H1 (cell line): ENCODE results near the gene PAK6. TPM values are rescaled to one million over a fixed set of nuclear protein-coding genes. Genes with fewer than 3 reads are reported as not detected.

Source experiments
- CTCF ChIA-PET: fragments of 300-600 bp; sonication (Branson Sonifier 250); formaldehyde crosslinking; loops from one replicate; lab custom pipeline; 2021; ENCODE audit not compliant: partially characterized antibody; lab: Charles Lee
- POLR2A ChIA-PET: fragments of 300-600 bp; sonication (Branson Sonifier 250); formaldehyde crosslinking; loops from one replicate; lab custom pipeline; 2021; ENCODE audit warnings: inconsistent platforms; ENCODE audit not compliant: partially characterized antibody; lab: Charles Lee
- DNase-seq, 2 experiments: peaks; one replicate each; pipeline versions ENCODE4 v3.0.0 to v3.0.0-alpha.2; 2010 to 2022; ENCODE audit warnings: low spot score in 2 of 2, low read depth in 1 of 2, mixed read lengths in 1 of 2
- FAIRE-seq: peaks from 2 replicates; lab custom pipeline; 2011; peaks lifted over from hg19 to GRCh38; lab: Jason Lieb, UNC
- H2AFZ ChIP-seq: 2 replicates; pipeline ENCODE4 v1.8.1; 2012; ENCODE audit warnings: low read length, inconsistent platforms
- H2AK5ac ChIP-seq: 2 replicates; pipeline ENCODE4 v1.6.1; 2013; ENCODE audit warnings: low read depth, low read length
- H2BK120ac ChIP-seq: replicated peaks from 2 replicates; pipeline ENCODE3; 2013; ENCODE audit warnings: low read depth, low read length, inconsistent platforms
- H2BK12ac ChIP-seq: 2 replicates; pipeline ENCODE4 v1.6.1; 2013; ENCODE audit warnings: low read depth, low read length
- H2BK15ac ChIP-seq: 2 replicates; pipeline ENCODE4 v1.6.1; 2013; ENCODE audit warnings: low read length
- H2BK20ac ChIP-seq: 2 replicates; pipeline ENCODE4 v1.6.1; 2013; ENCODE audit warnings: low read length
- H2BK5ac ChIP-seq: 2 replicates; pipeline ENCODE4 v1.6.1; 2013; ENCODE audit warnings: low read depth, low read length
- H3K14ac ChIP-seq: 2 replicates; pipeline ENCODE4 v1.6.1; 2013; ENCODE audit warnings: inconsistent platforms; ENCODE audit not compliant: insufficient read length
- H3K18ac ChIP-seq: 2 replicates; pipeline ENCODE4 v1.6.1; 2013; ENCODE audit warnings: low read length; ENCODE audit errors: extremely low read depth
- H3K23ac ChIP-seq: 2 replicates; pipeline ENCODE4 v1.6.1; 2013; ENCODE audit warnings: inconsistent platforms; ENCODE audit not compliant: insufficient read length
- H3K23me2 ChIP-seq: 2 replicates; pipeline ENCODE4 v1.6.1; 2013; ENCODE audit warnings: low read depth, low read length
- H3K27ac ChIP-seq: 2 replicates; pipeline ENCODE4 v1.6.1; 2011; ENCODE audit warnings: low read depth, low read length, inconsistent platforms
- H3K27me3 ChIP-seq, 4 experiments: replicated peaks in 1 of 4; 1 replicate in 1 of 4; 2 replicates in 3 of 4; pipeline versions ENCODE4 v1.6.1 to v1.8.1; 2011 to 2013; ENCODE audit warnings: low read length in 3 of 4, mild to moderate bottlenecking in 3 of 4, inconsistent platforms in 2 of 4, mixed read lengths in 2 of 4, moderate library complexity in 1 of 4; ENCODE audit not compliant: control insufficient read depth in 3 of 4, insufficient read depth in 3 of 4; ENCODE audit errors: extremely low read depth in 1 of 4
- H3K36me3 ChIP-seq, 4 experiments: 2 replicates each; pipeline versions ENCODE4 v1.6.1 to v1.8.1; 2011 to 2013; ENCODE audit warnings: mild to moderate bottlenecking in 4 of 4, low read length in 3 of 4, moderate library complexity in 2 of 4, control low read depth in 1 of 4, inconsistent platforms in 1 of 4; ENCODE audit not compliant: insufficient read depth in 4 of 4, control insufficient read depth in 2 of 4
- H3K4ac ChIP-seq: replicated peaks from 2 replicates; pipeline ENCODE3; 2013; ENCODE audit warnings: low read length, low read depth, mixed read lengths, inconsistent platforms; ENCODE audit not compliant: insufficient read length
- H3K4me1 ChIP-seq, 4 experiments: replicated peaks in 1 of 4; 1 replicate in 1 of 4; 2 replicates in 3 of 4; pipeline versions ENCODE4 v1.6.1 to v1.8.1; 2011 to 2013; ENCODE audit warnings: low read length in 3 of 4, inconsistent platforms in 2 of 4, mixed read lengths in 1 of 4; ENCODE audit not compliant: insufficient read depth in 4 of 4, control insufficient read depth in 3 of 4
- H3K4me2 ChIP-seq, 2 experiments: 2 replicates each; pipeline versions ENCODE4 v1.6.1 to v1.8.1; 2011 to 2013; ENCODE audit warnings: low read depth in 2 of 2, low read length in 2 of 2, control low read depth in 1 of 2, inconsistent platforms in 1 of 2, mild to moderate bottlenecking in 1 of 2; ENCODE audit not compliant: insufficient read depth in 1 of 2
- H3K4me3 ChIP-seq, 4 experiments: fragments of 200-600, 300-600 bp in 1 of 4; sonication (generic), shearing (Covaris generic), sonication (Bioruptor Twin) in 1 of 4; 2 replicates each; pipeline versions ENCODE4 v1.5.1 to v1.8.1; 2011 to 2016; ENCODE audit warnings: low read length in 4 of 4, low read depth in 3 of 4, control low read depth in 2 of 4, inconsistent platforms in 2 of 4, mild to moderate bottlenecking in 2 of 4, mixed read lengths in 1 of 4, moderate library complexity in 1 of 4; ENCODE audit not compliant: insufficient read depth in 2 of 4; ENCODE audit errors: extremely low read depth in 1 of 4
- H3K56ac ChIP-seq: replicated peaks from 2 replicates; pipeline ENCODE3; 2013; ENCODE audit warnings: low read depth, mild to moderate bottlenecking, mixed read lengths, low read length, inconsistent platforms; ENCODE audit not compliant: insufficient read length
- H3K79me1 ChIP-seq: 2 replicates; pipeline ENCODE4 v1.6.1; 2013; ENCODE audit warnings: low read depth, low read length, control low read depth
- H3K79me2 ChIP-seq, 2 experiments: 2 replicates each; pipeline versions ENCODE4 v1.6.1 to v1.8.1; 2012 to 2013; ENCODE audit warnings: low read length in 2 of 2, mild to moderate bottlenecking in 2 of 2, inconsistent platforms in 1 of 2; ENCODE audit not compliant: insufficient read depth in 2 of 2, control insufficient read depth in 1 of 2
- H3K9ac ChIP-seq, 4 experiments: replicated peaks in 1 of 4; 1 replicate in 1 of 4; 2 replicates in 3 of 4; pipeline versions ENCODE4 v1.6.1 to v1.8.1; 2011 to 2013; ENCODE audit warnings: low read depth in 3 of 4, low read length in 3 of 4, control low read depth in 2 of 4, mild to moderate bottlenecking in 2 of 4, moderate library complexity in 2 of 4, inconsistent platforms in 1 of 4; ENCODE audit errors: extremely low read depth in 1 of 4
- H3K9me3 ChIP-seq, 2 experiments: 2 replicates each; pipeline versions ENCODE4 v1.6.1 to v1.8.1; 2012 to 2013; ENCODE audit warnings: mild to moderate bottlenecking in 2 of 2, moderate library complexity in 2 of 2, control low read depth in 1 of 2, inconsistent platforms in 1 of 2, low read depth in 1 of 2, low read length in 1 of 2, mixed read lengths in 1 of 2; ENCODE audit not compliant: insufficient read depth in 2 of 2
- H4K20me1 ChIP-seq, 2 experiments: replicated peaks in 1 of 2; 2 replicates each; pipeline versions ENCODE3 to v1.8.1; 2011 to 2013; ENCODE audit warnings: inconsistent platforms in 2 of 2, low read length in 2 of 2, mild to moderate bottlenecking in 1 of 2; ENCODE audit not compliant: insufficient read depth in 2 of 2, control insufficient read depth in 1 of 2
- H4K5ac ChIP-seq: 2 replicates; pipeline ENCODE4 v1.6.1; 2013; ENCODE audit warnings: low read length, low read depth, mixed read lengths, inconsistent platforms; ENCODE audit not compliant: insufficient read length
- H4K8ac ChIP-seq: 2 replicates; pipeline ENCODE4 v1.8.0; 2013; ENCODE audit warnings: mild to moderate bottlenecking, moderate library complexity, low read length, inconsistent platforms; ENCODE audit not compliant: insufficient read depth; ENCODE audit errors: extremely low read depth
- H4K91ac ChIP-seq: replicated peaks from 2 replicates; pipeline ENCODE3; 2013; ENCODE audit warnings: low read length, mixed read lengths, inconsistent platforms; ENCODE audit not compliant: insufficient read length
- EZH2 ChIP-seq: fragments of 200-600 bp; sonication (generic); IDR thresholded peaks from 2 replicates; pipeline ENCODE4 v1.7.1; 2012; ENCODE audit warnings: low read depth, mild to moderate bottlenecking, moderate library complexity, low read length, inconsistent platforms; ENCODE audit not compliant: severe bottlenecking
- NANOG ChIP-seq: IDR thresholded peaks from 2 replicates; pipeline ENCODE4 v1.6.1; 2011; ENCODE audit warnings: low read length, low read depth, mild to moderate bottlenecking, inconsistent platforms; ENCODE audit not compliant: insufficient read depth, poor library complexity, severe bottlenecking
- WGBS, 2 experiments: shearing (Covaris generic) in 1 of 2; methylation state at CpG; one replicate each; pipeline versions ENCODE4 v1.1.6 to v1.1.7; 2013 to 2015; ENCODE audit warnings: low lambda C conversion rate in 2 of 2, mixed read lengths in 2 of 2, inconsistent platforms in 1 of 2, low coverage in 1 of 2, missing lambda C conversion rate in 1 of 2; ENCODE audit not compliant: insufficient replicate concordance in 2 of 2, insufficient coverage in 1 of 2, insufficient read length in 1 of 2; ENCODE audit errors: extremely low coverage in 1 of 2, missing lambda C conversion rate in 1 of 2; 5-methylcytosine and 5-hydroxymethylcytosine counted together
- polyA plus RNA-seq, 7 experiments: library from polyadenylated mRNA; depleted of rRNA in 3 of 7; stranded (reverse) in 5 of 7; unstranded in 2 of 7; fragments of >200 nt in 5 of 7; fragments of 200-250 nt in 2 of 7; gene quantifications; 1 replicate in 5 of 7; 2 replicates in 1 of 7; 4 replicates in 1 of 7; pipeline versions ENCODE4 v1.2.1 to v1.2.3, GENCODE V29; 2011 to 2013; ENCODE audit warnings: missing spikeins in 2 of 7, mixed read lengths in 2 of 7
- total RNA-seq: library from RNA; stranded (reverse); fragmentation: NEBNext Ultra II Directional; extraction: Animal tissue kit (Norgen Biotek cat#: 25700); gene quantifications from 2 replicates; pipeline ENCODE4 v1.2.1, GENCODE V29; 2021

The PAK6 gene
- total and polyA plus RNA-seq, 2 of the 8 experiments (the other 6 are each of a cell fraction or from before 2014, with no cell fraction given): 6.9 to 9.4 TPM

DNA sequence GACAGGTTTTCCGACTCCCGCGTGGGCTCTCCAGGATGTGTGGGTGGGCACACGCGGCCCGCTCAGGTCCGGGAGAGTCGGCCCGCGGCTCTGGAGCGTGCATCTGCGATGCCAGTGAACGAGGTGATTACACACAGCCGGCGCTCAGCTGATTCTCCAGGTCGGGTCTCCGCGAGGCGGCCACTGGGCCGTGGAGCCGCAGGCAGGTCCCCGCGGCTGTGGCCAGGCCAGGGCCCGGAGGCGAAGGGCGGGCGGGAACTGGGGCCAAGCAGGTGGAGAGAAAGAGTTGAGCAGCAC lies 13.2 kb downstream of the PAK6 start:
- H3K18ac ChIP-seq: peak overlapping the region; percentile 48; the same call in 1 of the 2 replicates
- no peaks in the 10 kb centered on the region for H4K20me1 ChIP-seq
- peak overlapping the region; percentile 70 to 93 for H3K4me2 ChIP-seq
- no peak overlapping the region for H3K27ac ChIP-seq
- H2AFZ ChIP-seq: peak overlapping the region; percentile 20; the same call in 1 of the 2 replicates
- no peak overlapping the region for H4K91ac ChIP-seq
- H3K9ac ChIP-seq: no peak overlapping the region
- H3K23me2 ChIP-seq: peaks cover 7% of the 10 kb centered on the region; the same call in 1 of the 2 replicates
- H4K5ac ChIP-seq: no peak overlapping the region
- no peaks in the 10 kb centered on the region; the same call in 1 of the 2 replicates for H3K79me1 ChIP-seq
- H2BK120ac ChIP-seq: no peak overlapping the region
- H2BK12ac ChIP-seq: peak overlapping the region; percentile 50; the same call in 1 of the 2 replicates
- peak in 1 of 2 experiments; percentile 67 for DNase-seq
- H3K4me1 ChIP-seq: peaks cover 0 to 10% (median 7%) of the 10 kb centered on the region in 4 experiments; a peak in 5 of 7 replicates
- no peaks in the 10 kb centered on the region for H3K79me2 ChIP-seq
- POLR2A ChIA-PET: interaction anchor here (0.6 to 6.7 kb wide), 6 partner anchors 12 to 41 kb away, joined by 3 to 47 read pairs (median 4); partner anchors contain the start of gene PAK6
- H2BK5ac ChIP-seq: no peak overlapping the region
- H3K27me3 ChIP-seq: peaks cover 11 to 41% (median 32%) of the 10 kb centered on the region in 4 experiments
- peak overlapping the region; percentile 87 for H4K8ac ChIP-seq
- H3K4me3 ChIP-seq: peak overlapping the region; percentile 50 to 71 (median 54)
- FAIRE-seq: no peak
- CTCF ChIA-PET: interaction anchor here (5.2 to 46.3 kb wide), 2 partner anchors 12 to 15 kb away, joined by 39 to 1340 read pairs; partner anchors contain the start of gene PAK6
- TF ChIP-seq NANOG: no peak
- TF ChIP-seq EZH2: peak; percentile 49
- TF ChIP-seq, all 59 proteins: peak for 1
- H3K4ac ChIP-seq: no peak overlapping the region
- H3K36me3 ChIP-seq: no peaks in the 10 kb centered on the region
- H2AK5ac ChIP-seq: no peak overlapping the region
- 38% methylated on average over 26 of the region's 27 CpGs; no CpG with 5 or more reads in 1 of the 2 experiments for WGBS, 2 experiments
- H3K9me3 ChIP-seq: no peaks in the 10 kb centered on the region
- no peak overlapping the region for H3K14ac ChIP-seq
- H2BK15ac ChIP-seq: peak overlapping the region; percentile 61; the same call in 1 of the 2 replicates
- H3K23ac ChIP-seq: no peak overlapping the region
- no peak overlapping the region for H3K56ac ChIP-seq
- no peak overlapping the region for H2BK20ac ChIP-seq
